ENCODE measurements around the gene AK5.
"Not testable (repeated sequence)": the region's sequence is repeated elsewhere in the genome, so short reads cannot be mapped to it uniquely, and the experiment has no call there.

The AK5 gene

GRCh38 chr1:77413541-77414335 is 131.9 kb downstream of the AK5 start:
- no peak overlapping the region for H3K27ac ChIP-seq (ENCODE audit: low read length)
- no peak overlapping the region for H3K9ac ChIP-seq (ENCODE audit: low read length in 2 of 2)
- no peak overlapping the region for H3K4me3 ChIP-seq (ENCODE audit: low read length in 2 of 2)
- no peaks in the 10 kb centered on the region for H3K4me1 ChIP-seq (ENCODE audit: control insufficient read depth, insufficient read depth, low read length)
- H3K27me3 ChIP-seq (ENCODE audit: control insufficient read depth in 1 of 2, insufficient read depth in 2 of 2, low read length in 2 of 2), result no peaks in the 10 kb centered on the region
- H3K36me3 ChIP-seq (ENCODE audit: control insufficient read depth in 2 of 2, insufficient read depth in 2 of 2, low read length in 2 of 2), result no peaks in the 10 kb centered on the region
- H3K9me3 ChIP-seq (ENCODE audit: control insufficient read depth in 2 of 2, low read length in 2 of 2), result no peaks in the 10 kb centered on the region

- Histone ChIP-seq H3K4me1 (ENCODE audit: control insufficient read depth, insufficient read depth, low read length) (no peaks in the 10 kb centered on the region), H3K36me3 (ENCODE audit: control insufficient read depth in 2 of 2, insufficient read depth in 2 of 2, low read length in 2 of 2) (no peaks in the 10 kb centered on the region), H3K9ac (ENCODE audit: low read length in 2 of 2) (no peak overlapping the region), H3K4me3 (ENCODE audit: low read length in 2 of 2) (no peak overlapping the region), H3K27ac (ENCODE audit: low read length) (no peak overlapping the region), H3K27me3 (ENCODE audit: control insufficient read depth in 1 of 2, insufficient read depth in 2 of 2, low read length in 2 of 2) (no peaks in the 10 kb centered on the region), H3K9me3 (ENCODE audit: control insufficient read depth in 2 of 2, low read length in 2 of 2) (no peaks in the 10 kb centered on the region)
These were observed 133.8 kb downstream of the AK5 start for GRCh38 chr1:77415579-77415978.

GRCh38 chr1:77416692-77417450 is 135.1 kb downstream of the AK5 start:
- H3K36me3 ChIP-seq (ENCODE audit: control insufficient read depth in 2 of 2, insufficient read depth in 2 of 2, low read length in 2 of 2), result no peaks in the 10 kb centered on the region

GRCh38 chr1:77418055-77418454 is 136.2 kb downstream of the AK5 start:
- H3K4me3 ChIP-seq (ENCODE audit: low read length in 2 of 2); H3K9me3 ChIP-seq (ENCODE audit: control insufficient read depth in 2 of 2, low read length in 2 of 2); H3K36me3 ChIP-seq (ENCODE audit: control insufficient read depth in 2 of 2, insufficient read depth in 2 of 2, low read length in 2 of 2); H3K4me1 ChIP-seq (ENCODE audit: control insufficient read depth, insufficient read depth, low read length); H3K9ac ChIP-seq (ENCODE audit: low read length in 2 of 2); H3K27me3 ChIP-seq (ENCODE audit: control insufficient read depth in 1 of 2, insufficient read depth in 2 of 2, low read length in 2 of 2); H3K27ac ChIP-seq (ENCODE audit: low read length): not testable (repeated sequence)

More at GRCh38 chr1:77416692-77417450, 135.1 kb downstream of the AK5 start:
- H3K9ac ChIP-seq (ENCODE audit: low read length in 2 of 2), result no peak overlapping the region
- no peaks in the 10 kb centered on the region for H3K9me3 ChIP-seq (ENCODE audit: control insufficient read depth in 2 of 2, low read length in 2 of 2)
- H3K4me1 ChIP-seq (ENCODE audit: control insufficient read depth, insufficient read depth, low read length), result no peaks in the 10 kb centered on the region
- H3K27ac ChIP-seq (ENCODE audit: low read length), result no peak overlapping the region
- H3K27me3 ChIP-seq (ENCODE audit: control insufficient read depth in 1 of 2, insufficient read depth in 2 of 2, low read length in 2 of 2), result no peaks in the 10 kb centered on the region
- H3K4me3 ChIP-seq (ENCODE audit: low read length in 2 of 2), result no peak overlapping the region

- no peak overlapping the region for H3K4me3 ChIP-seq (ENCODE audit: low read length in 2 of 2)
- no peak overlapping the region for H3K27ac ChIP-seq (ENCODE audit: low read length)
- no peaks in the 10 kb centered on the region for H3K27me3 ChIP-seq (ENCODE audit: control insufficient read depth in 1 of 2, insufficient read depth in 2 of 2, low read length in 2 of 2)
- H3K9ac ChIP-seq (ENCODE audit: low read length in 2 of 2), result no peak overlapping the region
- no peaks in the 10 kb centered on the region for H3K36me3 ChIP-seq (ENCODE audit: control insufficient read depth in 2 of 2, insufficient read depth in 2 of 2, low read length in 2 of 2)
- H3K9me3 ChIP-seq (ENCODE audit: control insufficient read depth in 2 of 2, low read length in 2 of 2), result no peaks in the 10 kb centered on the region
- no peaks in the 10 kb centered on the region for H3K4me1 ChIP-seq (ENCODE audit: control insufficient read depth, insufficient read depth, low read length)
These were observed 139.8 kb downstream of the AK5 start for GRCh38 chr1:77421504-77422233.

- Histone ChIP-seq H3K4me3 (ENCODE audit: low read length in 2 of 2) (no peak overlapping the region), H3K36me3 (ENCODE audit: control insufficient read depth in 2 of 2, insufficient read depth in 2 of 2, low read length in 2 of 2) (no peaks in the 10 kb centered on the region), H3K9me3 (ENCODE audit: control insufficient read depth in 2 of 2, low read length in 2 of 2) (peaks cover 0 to 6% of the 10 kb centered on the region in 2 donors), H3K27me3 (ENCODE audit: control insufficient read depth in 1 of 2, insufficient read depth in 2 of 2, low read length in 2 of 2) (no peaks in the 10 kb centered on the region), H3K9ac (ENCODE audit: low read length in 2 of 2) (no peak overlapping the region), H3K27ac (ENCODE audit: low read length) (no peak overlapping the region), H3K4me1 (ENCODE audit: control insufficient read depth, insufficient read depth, low read length) (no peaks in the 10 kb centered on the region)
These were observed 142.4 kb downstream of the AK5 start for GRCh38 chr1:77424236-77424635.

- Histone ChIP-seq H3K27ac (ENCODE audit: low read length) (no peak overlapping the region), H3K9ac (ENCODE audit: low read length in 2 of 2) (no peak overlapping the region), H3K4me1 (ENCODE audit: control insufficient read depth, insufficient read depth, low read length) (no peaks in the 10 kb centered on the region), H3K27me3 (ENCODE audit: control insufficient read depth in 1 of 2, insufficient read depth in 2 of 2, low read length in 2 of 2) (no peaks in the 10 kb centered on the region), H3K4me3 (ENCODE audit: low read length in 2 of 2) (no peak overlapping the region), H3K9me3 (ENCODE audit: control insufficient read depth in 2 of 2, low read length in 2 of 2) (peaks cover 0 to 6% of the 10 kb centered on the region in 2 donors), H3K36me3 (ENCODE audit: control insufficient read depth in 2 of 2, insufficient read depth in 2 of 2, low read length in 2 of 2) (no peaks in the 10 kb centered on the region)
These were observed 146.2 kb downstream of the AK5 start for GRCh38 chr1:77428068-77428467.

- no peak overlapping the region for H3K4me3 ChIP-seq (ENCODE audit: low read length in 2 of 2)
- H3K4me1 ChIP-seq (ENCODE audit: control insufficient read depth, insufficient read depth, low read length), result no peaks in the 10 kb centered on the region
- no peak overlapping the region for H3K27ac ChIP-seq (ENCODE audit: low read length)
- H3K9ac ChIP-seq (ENCODE audit: low read length in 2 of 2), result no peak overlapping the region
- H3K36me3 ChIP-seq (ENCODE audit: control insufficient read depth in 2 of 2, insufficient read depth in 2 of 2, low read length in 2 of 2), result no peaks in the 10 kb centered on the region
- H3K9me3 ChIP-seq (ENCODE audit: control insufficient read depth in 2 of 2, low read length in 2 of 2), result peaks cover 0 to 6% of the 10 kb centered on the region in 2 donors
- H3K27me3 ChIP-seq (ENCODE audit: control insufficient read depth in 1 of 2, insufficient read depth in 2 of 2, low read length in 2 of 2), result no peaks in the 10 kb centered on the region
These were observed 149.3 kb downstream of the AK5 start for GRCh38 chr1:77430966-77431690.

GRCh38 chr1:77433934-77434333 is 152.1 kb downstream of the AK5 start:
- H3K9ac ChIP-seq (ENCODE audit: low read length in 2 of 2), result no peak overlapping the region
- H3K27ac ChIP-seq (ENCODE audit: low read length), result no peak overlapping the region

GRCh38 chr1:77434967-77435366 is 153.1 kb downstream of the AK5 start:
- Histone ChIP-seq H3K36me3 (ENCODE audit: control insufficient read depth in 2 of 2, insufficient read depth in 2 of 2, low read length in 2 of 2) (no peaks in the 10 kb centered on the region), H3K4me3 (ENCODE audit: low read length in 2 of 2) (no peak overlapping the region), H3K9ac (ENCODE audit: low read length in 2 of 2) (no peak overlapping the region), H3K9me3 (ENCODE audit: control insufficient read depth in 2 of 2, low read length in 2 of 2) (no peaks in the 10 kb centered on the region), H3K27ac (ENCODE audit: low read length) (no peak overlapping the region), H3K4me1 (ENCODE audit: control insufficient read depth, insufficient read depth, low read length) (no peaks in the 10 kb centered on the region), H3K27me3 (ENCODE audit: control insufficient read depth in 1 of 2, insufficient read depth in 2 of 2, low read length in 2 of 2) (no peaks in the 10 kb centered on the region)

More at GRCh38 chr1:77433934-77434333, 152.1 kb downstream of the AK5 start:
- Histone ChIP-seq H3K4me1 (ENCODE audit: control insufficient read depth, insufficient read depth, low read length) (no peaks in the 10 kb centered on the region), H3K9me3 (ENCODE audit: control insufficient read depth in 2 of 2, low read length in 2 of 2) (no peaks in the 10 kb centered on the region), H3K36me3 (ENCODE audit: control insufficient read depth in 2 of 2, insufficient read depth in 2 of 2, low read length in 2 of 2) (no peaks in the 10 kb centered on the region), H3K27me3 (ENCODE audit: control insufficient read depth in 1 of 2, insufficient read depth in 2 of 2, low read length in 2 of 2) (no peaks in the 10 kb centered on the region), H3K4me3 (ENCODE audit: low read length in 2 of 2) (no peak overlapping the region)
